ENCODE measurements around the gene KLHL5.

The KLHL5 gene

DNA sequence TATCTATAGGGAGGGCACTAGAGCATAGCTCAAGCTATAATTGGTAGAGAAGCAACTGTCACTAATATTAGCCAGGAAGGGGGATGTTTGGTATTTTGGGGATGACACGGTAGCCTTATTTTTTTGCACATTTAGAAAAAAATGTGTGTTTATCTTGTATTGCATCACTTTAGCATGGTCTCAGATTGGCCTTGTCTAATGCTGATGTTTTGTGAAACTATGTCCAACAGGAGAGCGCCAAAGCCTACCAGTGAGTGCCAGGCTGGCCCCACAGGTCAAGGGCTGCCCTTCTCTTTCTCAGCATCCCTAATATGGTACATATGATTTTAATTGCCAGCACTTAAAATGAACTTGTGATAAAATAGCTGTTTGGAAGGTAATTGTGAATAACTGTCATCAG, 95.5 kb downstream of the KLHL5 start:
- peaks cover 3% of the 10 kb centered on the region for H3K27me3 Mint-ChIP-seq (ENCODE audit: low read depth)
- no peaks in the 10 kb centered on the region for H3K9me3 Mint-ChIP-seq
- no peaks in the 10 kb centered on the region for H3K36me3 Mint-ChIP-seq (ENCODE audit: low read depth)
- H3K4me1 Mint-ChIP-seq = no peaks in the 10 kb centered on the region
- no peak overlapping the region for H3K27ac Mint-ChIP-seq
- H3K4me3 Mint-ChIP-seq = no peak overlapping the region
- TF ChIP-seq, protein P1, sequence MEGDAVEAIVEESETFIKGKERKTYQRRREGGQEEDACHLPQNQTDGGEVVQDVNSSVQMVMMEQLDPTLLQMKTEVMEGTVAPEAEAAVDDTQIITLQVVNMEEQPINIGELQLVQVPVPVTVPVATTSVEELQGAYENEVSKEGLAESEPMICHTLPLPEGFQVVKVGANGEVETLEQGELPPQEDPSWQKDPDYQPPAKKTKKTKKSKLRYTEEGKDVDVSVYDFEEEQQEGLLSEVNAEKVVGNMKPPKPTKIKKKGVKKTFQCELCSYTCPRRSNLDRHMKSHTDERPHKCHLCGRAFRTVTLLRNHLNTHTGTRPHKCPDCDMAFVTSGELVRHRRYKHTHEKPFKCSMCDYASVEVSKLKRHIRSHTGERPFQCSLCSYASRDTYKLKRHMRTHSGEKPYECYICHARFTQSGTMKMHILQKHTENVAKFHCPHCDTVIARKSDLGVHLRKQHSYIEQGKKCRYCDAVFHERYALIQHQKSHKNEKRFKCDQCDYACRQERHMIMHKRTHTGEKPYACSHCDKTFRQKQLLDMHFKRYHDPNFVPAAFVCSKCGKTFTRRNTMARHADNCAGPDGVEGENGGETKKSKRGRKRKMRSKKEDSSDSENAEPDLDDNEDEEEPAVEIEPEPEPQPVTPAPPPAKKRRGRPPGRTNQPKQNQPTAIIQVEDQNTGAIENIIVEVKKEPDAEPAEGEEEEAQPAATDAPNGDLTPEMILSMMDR (IDR thresholded peaks at IDR 0.05; ENCODE audit: unreplicated experiment in 3 of 3) = no peak

DNA sequence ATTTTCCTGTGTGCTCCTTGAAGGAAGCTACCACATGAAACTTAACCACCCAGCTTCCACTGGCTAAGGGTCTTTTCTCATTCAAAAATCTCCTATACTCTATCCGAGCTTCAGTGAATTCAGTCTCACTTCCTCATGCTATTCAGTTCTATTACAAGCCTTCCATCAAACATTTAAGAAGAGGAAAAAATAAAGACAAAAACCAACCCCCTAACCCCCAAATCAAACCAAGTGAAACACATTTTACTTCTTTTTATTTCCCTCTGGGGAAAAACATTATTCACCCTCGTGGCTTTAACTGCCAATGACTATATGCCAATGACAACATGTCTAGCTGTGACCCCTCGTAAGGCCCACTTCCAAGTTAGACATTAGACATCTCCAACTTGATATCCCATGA, 104.1 kb downstream of the KLHL5 start:
- Mint-ChIP-seq H3K4me1 (no peaks in the 10 kb centered on the region), H3K27me3 (ENCODE audit: low read depth) (peaks cover 6% of the 10 kb centered on the region), H3K36me3 (ENCODE audit: low read depth) (no peaks in the 10 kb centered on the region), H3K27ac (no peak overlapping the region), H3K4me3 (no peak overlapping the region), H3K9me3 (peaks cover 4% of the 10 kb centered on the region)
- TF ChIP-seq, protein P1 (IDR thresholded peaks at IDR 0.05; ENCODE audit: unreplicated experiment in 3 of 3) = no peak

DNA sequence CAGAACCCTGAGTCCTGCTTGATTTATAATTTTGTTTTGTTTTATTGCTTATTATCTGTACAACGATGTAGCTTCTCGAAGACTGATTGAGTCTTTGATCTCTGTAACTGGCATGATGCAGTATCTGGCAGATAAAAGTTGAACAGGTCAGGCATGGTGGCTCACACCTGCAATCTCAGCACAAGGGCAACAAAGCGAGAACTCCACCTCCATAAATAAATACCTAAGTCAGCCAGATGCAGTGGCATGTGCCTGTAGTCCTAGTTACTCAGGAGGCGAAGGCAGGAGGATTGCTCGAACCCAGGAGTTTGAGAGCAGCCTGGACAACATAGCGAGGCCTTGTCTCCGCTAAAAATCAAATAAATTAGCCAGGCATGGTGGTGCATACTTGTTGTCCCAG, 104.6 kb downstream of the KLHL5 start:
- Mint-ChIP-seq H3K4me1 (no peaks in the 10 kb centered on the region), H3K27me3 (ENCODE audit: low read depth) (peaks cover 6% of the 10 kb centered on the region), H3K27ac (no peak overlapping the region), H3K9me3 (peaks cover 6% of the 10 kb centered on the region), H3K4me3 (no peak overlapping the region), H3K36me3 (ENCODE audit: low read depth) (no peaks in the 10 kb centered on the region)
- TF ChIP-seq, protein P1 (IDR thresholded peaks at IDR 0.05; ENCODE audit: unreplicated experiment in 3 of 3) = no peak

DNA sequence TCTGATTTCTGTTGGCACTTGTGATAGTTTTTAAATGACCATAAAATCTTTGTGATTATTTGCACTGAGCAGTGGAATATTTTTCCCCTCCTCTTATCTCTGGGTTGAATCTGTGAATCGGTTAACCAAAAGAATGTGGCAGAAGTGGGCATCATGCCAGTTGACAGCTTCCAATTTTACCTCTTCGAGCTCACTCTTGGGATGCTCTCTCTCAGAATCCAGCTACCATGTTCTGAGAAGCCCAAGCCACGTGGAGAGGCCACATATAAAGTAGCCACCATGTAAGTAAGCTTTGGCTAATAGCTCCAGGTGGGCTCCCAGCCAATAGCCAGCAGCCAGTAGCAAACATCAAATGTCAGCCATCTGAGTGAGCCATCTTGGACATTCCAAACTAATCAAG, 107.4 kb downstream of the KLHL5 start:
- Mint-ChIP-seq H3K9me3 (peaks cover 7% of the 10 kb centered on the region), H3K4me1 (no peaks in the 10 kb centered on the region), H3K4me3 (no peak overlapping the region), H3K27ac (no peak overlapping the region), H3K27me3 (ENCODE audit: low read depth) (peaks cover 3% of the 10 kb centered on the region), H3K36me3 (ENCODE audit: low read depth) (no peaks in the 10 kb centered on the region)
- TF ChIP-seq, protein P1 (IDR thresholded peaks at IDR 0.05; ENCODE audit: unreplicated experiment in 3 of 3) = no peak

DNA sequence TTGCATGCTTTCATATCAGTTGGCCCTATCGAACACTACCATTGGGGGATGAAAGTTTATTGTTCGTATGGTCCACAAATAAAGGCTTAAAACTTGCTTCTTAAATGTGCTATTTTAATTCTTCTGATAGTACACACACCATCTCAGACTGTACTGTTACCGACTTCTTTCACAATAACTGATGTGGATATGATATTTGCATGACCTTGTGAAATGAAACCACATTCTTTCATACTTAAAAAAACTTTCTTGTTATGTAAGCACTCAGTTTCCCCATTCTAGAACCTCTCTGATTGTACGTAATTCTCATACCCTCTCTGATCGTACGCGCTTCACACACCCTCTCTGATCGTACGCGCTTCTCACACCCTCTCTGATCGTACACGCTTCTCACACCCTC, 108.3 kb downstream of the KLHL5 start:
- Mint-ChIP-seq H3K4me1 (no peaks in the 10 kb centered on the region), H3K9me3 (peaks cover 7% of the 10 kb centered on the region), H3K27me3 (ENCODE audit: low read depth) (peaks cover 3% of the 10 kb centered on the region), H3K27ac (no peak overlapping the region), H3K36me3 (ENCODE audit: low read depth) (no peaks in the 10 kb centered on the region), H3K4me3 (no peak overlapping the region)
- TF ChIP-seq, protein P1 (IDR thresholded peaks at IDR 0.05; ENCODE audit: unreplicated experiment in 3 of 3) = no peak
